Lower leg skin (tissue), 4 donors: Measurements from ENCODE around the gene MYOF. TPM values are rescaled to one million over a fixed set of nuclear protein-coding genes. Genes with fewer than 3 reads are reported as not detected.

Experiments
- DNase-seq, 2 donors: peaks; one replicate each; pipeline ENCODE4 v3.0.0-alpha.2; 2019; ENCODE audit warnings: low spot score in 2 of 2
- H3K4me3 ChIP-seq: fragments of 200-600 bp; sonication (generic); 2 replicates; pipeline ENCODE4 v1.5.1; 2017; ENCODE audit warnings: mild to moderate bottlenecking, low read depth; ENCODE audit not compliant: poor library complexity, severe bottlenecking
- CTCF ChIP-seq, 3 donors: fragments of 450-650 bp; IDR thresholded peaks; one replicate each; pipeline ENCODE4 v1.5.1; 2016; ENCODE audit warnings: antibody characterized with exemption in 3 of 3, mild to moderate bottlenecking in 3 of 3, moderate library complexity in 2 of 3
- POLR2A ChIP-seq, 2 donors: fragments of 450-650 bp; IDR thresholded peaks; one replicate each; pipeline ENCODE4 v1.6.1; 2016 to 2017; ENCODE audit warnings: antibody characterized with exemption in 2 of 2, mild to moderate bottlenecking in 1 of 2, moderate library complexity in 1 of 2
- WGBS, 2 donors: methylation state at CpG; one replicate each; pipeline ENCODE4 v1.1.5; 2018; 5-methylcytosine and 5-hydroxymethylcytosine counted together
- intact Hi-C: fragments of 100-400 bp; cut with DNase I; formaldehyde crosslinking; loops from one replicate; pipeline ENCODE4 v1.15.0; 2023; ENCODE audit warnings: low total_unique reads
- total RNA-seq, 4 donors: library from RNA; depleted of rRNA; stranded (reverse); fragments of >200 nt; gene quantifications; one replicate each; pipeline ENCODE4 v1.1.0, GENCODE V29; 2016

MYOF gene
- total RNA-seq, 4 donors from 2014 or later, result 65.5 to 129 (median 90.3) TPM

DNA sequence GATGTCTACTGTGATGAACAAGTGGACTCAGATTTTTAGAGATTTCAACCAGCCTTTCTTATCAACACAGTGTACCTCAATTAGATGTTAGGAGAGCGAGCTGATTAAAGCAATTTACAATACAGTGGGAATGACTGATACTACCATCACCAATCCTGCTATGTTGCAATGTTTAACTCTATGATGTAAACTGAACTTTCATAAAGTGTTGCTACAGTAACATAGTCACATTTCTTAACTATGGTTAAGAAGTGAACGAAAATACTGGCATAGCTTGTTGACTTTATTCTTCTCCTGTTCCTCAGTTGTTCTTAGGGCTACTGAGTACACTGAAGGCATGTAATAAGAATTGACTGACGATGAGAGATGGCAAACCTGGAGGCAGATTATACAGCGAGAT, 139.8 kb downstream of the MYOF start:
- intact Hi-C loops, result no loop called here
- DNase-seq, result no peak
- no peak for TF ChIP-seq CTCF (IDR thresholded peaks at IDR 0.05)
- TF ChIP-seq POLR2A (IDR thresholded peaks at IDR 0.05), result no peak
- H3K4me3 ChIP-seq, result no peak overlapping the region
- 91 to 92% methylated on average over 4 of the region's 4 CpGs for WGBS, 2 donors

- TF ChIP-seq CTCF (IDR thresholded peaks at IDR 0.05) (no peak), POLR2A (IDR thresholded peaks at IDR 0.05) (no peak)
- no peak for DNase-seq
- H3K4me3 ChIP-seq, result no peak overlapping the region
- WGBS, 2 donors, result 66 to 69% methylated on average over 7 of the region's 7 CpGs
- intact Hi-C loops, result no loop called here
Observed at GRCh38 chr10:93337309-93337721, 144.8 kb downstream of the MYOF start.

GRCh38 chr10:93336678-93337077, 145.5 kb downstream of the MYOF start:
- 98 to 100% methylated on average over 1 of the region's 1 CpG for WGBS, 2 donors
- TF ChIP-seq CTCF (IDR thresholded peaks at IDR 0.05) (no peak), POLR2A (IDR thresholded peaks at IDR 0.05) (no peak)
- H3K4me3 ChIP-seq, result no peak overlapping the region
- DNase-seq, result no peak
- intact Hi-C loops, result no loop called here

DNA sequence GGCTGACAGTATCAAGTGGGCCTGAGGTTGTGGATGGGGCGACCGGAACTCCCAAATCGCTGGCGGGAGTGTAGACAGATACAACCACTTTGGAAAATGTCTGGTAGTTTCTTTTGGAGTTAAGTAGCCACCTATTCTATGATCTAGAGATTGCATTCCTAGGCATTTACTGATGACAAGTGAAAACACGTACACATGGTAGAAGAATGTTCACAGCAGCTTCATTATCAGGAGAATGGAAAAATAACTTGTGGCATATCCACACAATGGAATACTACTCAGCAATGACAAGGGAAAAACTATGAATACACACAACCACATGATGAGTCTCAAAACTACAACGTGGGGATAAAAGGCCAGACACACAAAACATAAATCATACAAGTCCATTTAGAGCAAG, 146.0 kb downstream of the MYOF start:
- DNase-seq, result no peak
- intact Hi-C loops, result no loop called here
- TF ChIP-seq POLR2A (IDR thresholded peaks at IDR 0.05), result no peak
- no peak for TF ChIP-seq CTCF (IDR thresholded peaks at IDR 0.05)
- 91 to 92% methylated on average over 6 of the region's 6 CpGs for WGBS, 2 donors
- H3K4me3 ChIP-seq, result no peak overlapping the region

DNA sequence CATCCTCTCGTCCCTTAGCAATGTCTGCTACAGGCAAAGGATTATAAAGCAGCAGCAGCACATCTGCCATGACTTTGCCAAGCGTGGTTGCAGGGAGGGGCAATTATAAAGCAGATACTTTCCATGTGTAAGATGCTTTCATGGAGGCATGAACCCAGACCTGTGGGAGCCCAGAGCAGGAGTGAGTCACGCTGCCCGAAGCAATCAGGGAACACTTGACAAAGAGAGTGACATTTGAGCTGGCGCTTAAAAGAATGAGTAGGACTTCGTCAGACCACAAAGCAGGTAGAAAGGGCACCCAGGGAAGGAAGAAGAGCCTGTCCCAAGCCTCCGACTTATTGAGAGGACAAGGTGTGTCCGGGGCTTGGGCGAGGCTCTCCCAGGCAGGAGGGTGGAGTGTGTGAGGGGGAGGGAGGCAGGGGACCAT, 147.2 kb downstream of the MYOF start:
- no peak overlapping the region for H3K4me3 ChIP-seq
- 61 to 63% methylated on average over 9 of the region's 9 CpGs for WGBS, 2 donors
- intact Hi-C loops, result no loop called here
- TF ChIP-seq POLR2A (IDR thresholded peaks at IDR 0.05) (no peak), CTCF (IDR thresholded peaks at IDR 0.05) (no peak)
- DNase-seq, result no peak

GRCh38 chr10:93334181-93334580, 148.0 kb downstream of the MYOF start:
- WGBS, 2 donors, result 84 to 89% methylated on average over 3 of the region's 3 CpGs
- intact Hi-C loops, result no loop called here
- no peak for DNase-seq
- TF ChIP-seq CTCF (IDR thresholded peaks at IDR 0.05) (no peak), POLR2A (IDR thresholded peaks at IDR 0.05) (no peak)
- H3K4me3 ChIP-seq, result no peak overlapping the region
